CD4-positive, alpha-beta memory T cell (primary cell): ENCODE data around the gene UCKL1. TPM values are rescaled to one million over a fixed set of nuclear protein-coding genes. Genes with fewer than 3 reads are reported as not detected.

Experiments used
- CTCF ChIA-PET: fragments of 350-600 bp; sonication (Branson Sonifier 250); formaldehyde crosslinking; loops from one replicate; lab custom pipeline; 2021; ENCODE audit warnings: inconsistent platforms; ENCODE audit not compliant: partially characterized antibody; lab: Charles Lee
- POLR2A ChIA-PET: fragments of 350-600 bp; sonication (Branson Sonifier 250); formaldehyde crosslinking; loops from one replicate; lab custom pipeline; 2021; ENCODE audit not compliant: partially characterized antibody; lab: Charles Lee
- DNase-seq, 5 donors: peaks; one replicate each; pipeline versions ENCODE4 v3.0.0 to v3.0.0-alpha.2; 2020 to 2022; ENCODE audit warnings: mixed read lengths in 1 of 5
- H3K27ac ChIP-seq: one replicate; pipeline ENCODE4 v1.7.0; 2013; ENCODE audit warnings: low read depth, low read length
- H3K27me3 ChIP-seq: 2 replicates; pipeline ENCODE4 v1.7.0; 2013; ENCODE audit warnings: mild to moderate bottlenecking, low read length, moderate library complexity; ENCODE audit not compliant: insufficient read depth
- H3K36me3 ChIP-seq: 2 replicates; pipeline ENCODE4 v1.7.0; 2013; ENCODE audit warnings: mild to moderate bottlenecking, low read length, moderate library complexity; ENCODE audit not compliant: insufficient read depth
- H3K4me1 ChIP-seq: 2 replicates; pipeline ENCODE4 v1.7.0; 2013; ENCODE audit warnings: mild to moderate bottlenecking, low read length, moderate library complexity; ENCODE audit not compliant: insufficient read depth
- H3K4me3 ChIP-seq, 2 donors: one replicate each; pipeline ENCODE4 v1.7.0; 2013; ENCODE audit warnings: low read length in 2 of 2, mild to moderate bottlenecking in 1 of 2
- H3K9me3 ChIP-seq, 2 donors: one replicate each; pipeline ENCODE4 v1.7.0; 2013; ENCODE audit warnings: low read length in 2 of 2, control low read depth in 1 of 2; ENCODE audit not compliant: control insufficient read depth in 1 of 2
- H3K27ac Mint-ChIP-seq, 7 donors: one replicate each; pipeline ENCODE4 v1.8.0; 2020 to 2021; ENCODE audit warnings: mixed read lengths in 7 of 7, mild to moderate bottlenecking in 6 of 7, inconsistent platforms in 3 of 7, moderate library complexity in 3 of 7
- H3K27me3 Mint-ChIP-seq, 2 donors: one replicate each; pipeline ENCODE4 v1.8.0; 2020 to 2021; ENCODE audit warnings: mixed read lengths in 2 of 2
- H3K36me3 Mint-ChIP-seq, 2 donors: one replicate each; pipeline ENCODE4 v1.8.0; 2020 to 2021; ENCODE audit warnings: mixed read lengths in 2 of 2, inconsistent platforms in 1 of 2, mild to moderate bottlenecking in 1 of 2
- H3K4me1 Mint-ChIP-seq, 4 donors: one replicate each; pipeline ENCODE4 v1.8.0; 2020 to 2021; ENCODE audit warnings: mixed read lengths in 4 of 4, mild to moderate bottlenecking in 1 of 4
- H3K4me3 Mint-ChIP-seq, 8 donors: one replicate each; pipeline ENCODE4 v1.8.0; 2020 to 2021; ENCODE audit warnings: mixed read lengths in 8 of 8, mild to moderate bottlenecking in 7 of 8, moderate library complexity in 6 of 8, inconsistent platforms in 3 of 8
- H3K9me3 Mint-ChIP-seq, 8 donors: one replicate each; pipeline ENCODE4 v1.8.0; 2020 to 2021; ENCODE audit warnings: mixed read lengths in 8 of 8, mild to moderate bottlenecking in 5 of 8, inconsistent platforms in 3 of 8, moderate library complexity in 1 of 8
- intact Hi-C: fragments of 100-400 bp; cut with micrococcal nuclease; formaldehyde crosslinking; loops from one replicate; pipeline ENCODE4 v1.15.1; 2023
- polyA plus RNA-seq, 2 donors: library from polyadenylated mRNA; unstranded; fragments of 300-500 nt; fragmentation: Illumina TruSeq; gene quantifications; one replicate each; pipeline ENCODE4 v1.2.3, GENCODE V29; 2021
- total RNA-seq, 2 experiments: library from RNA; stranded (reverse); gene quantifications; one replicate each; pipeline ENCODE4 v1.2.3, GENCODE V29; 2021

Gene UCKL1
- total and polyA plus RNA-seq, 4 experiments from 2014 or later = 26.2 to 55.1 (median 42.7) TPM

DNA sequence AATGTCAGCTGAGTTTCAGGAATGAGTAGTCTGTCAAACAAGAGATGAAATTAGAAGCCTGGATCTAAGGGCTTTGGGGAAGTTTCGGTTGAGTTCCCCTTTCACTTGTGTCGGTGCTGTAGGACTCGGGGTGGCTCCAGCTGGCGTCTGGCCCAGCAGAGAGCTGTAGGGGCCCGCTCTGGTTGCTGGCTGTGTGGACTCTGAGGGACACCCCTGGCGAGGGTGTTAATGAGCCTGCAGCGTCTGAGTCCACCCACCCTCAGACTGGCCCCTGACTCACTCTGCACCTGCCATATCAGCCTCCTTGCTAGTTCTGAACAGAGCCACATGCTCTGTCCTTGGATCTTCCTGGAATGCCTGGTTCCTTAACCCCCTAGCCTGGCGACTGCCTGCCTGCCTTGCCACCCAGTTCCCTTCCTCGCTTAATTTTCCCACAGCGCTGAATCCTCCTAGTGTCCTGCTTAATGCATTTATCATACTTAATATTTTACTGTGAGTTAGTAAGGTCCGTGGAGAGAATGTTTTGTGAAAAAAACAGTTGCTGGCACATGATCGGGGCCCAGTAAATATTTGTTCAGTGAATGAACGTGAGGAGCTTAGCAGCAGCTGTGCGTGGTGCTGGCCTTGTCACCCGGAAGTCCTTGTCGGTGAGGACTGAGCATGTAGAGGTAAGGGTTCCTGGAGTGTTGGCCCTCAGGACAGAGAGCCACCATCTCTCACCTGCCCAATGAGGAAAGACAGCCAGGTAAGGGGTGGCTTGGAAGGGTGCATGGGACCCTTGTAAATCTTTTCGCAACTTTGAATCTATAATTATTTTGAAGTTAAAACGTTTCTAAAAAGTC, 59.7 kb downstream of the UCKL1 start:
- Histone ChIP-seq H3K27me3 (no peaks in the 10 kb centered on the region), H3K9me3 (no peaks in the 10 kb centered on the region), H3K36me3 (peaks cover 4% of the 10 kb centered on the region), H3K4me3 (peak overlapping the region; percentile 44 to 81), H3K4me1 (peaks cover 62% of the 10 kb centered on the region), H3K27ac (peak overlapping the region; percentile 66)
- DNase-seq = peak in 2 of 5 donors; percentile 14 to 52
- Mint-ChIP-seq H3K4me1 (peaks cover 31 to 65% (median 50%) of the 10 kb centered on the region in 4 donors), H3K27me3 (no peaks in the 10 kb centered on the region), H3K27ac (peak overlapping the region; percentile 93 to 99 (median 97)), H3K36me3 (peaks cover 8 to 30% of the 10 kb centered on the region in 2 donors), H3K4me3 (peak overlapping the region; percentile 92 to 99 (median 94)), H3K9me3 (peaks cover 0 to 2% (median 0%) of the 10 kb centered on the region in 8 donors)
- intact Hi-C loops = loop anchor here (5.0 kb wide), 1 partner anchor 141 kb away; the partner anchor contains the start of gene C20orf204
- ChIA-PET POLR2A (interaction anchor here (0.7 to 3.7 kb wide), 11 partner anchors 32 to 375 kb away, joined by 3 to 31 read pairs (median 4); partner anchors contain the start of genes LIME1, OPRL1, PPDPF and RGS19), CTCF (interaction anchor here (1.3 to 2.2 kb wide), 3 partner anchors 60 to 83 kb away, joined by 3 to 7 read pairs (median 3); partner anchors contain the start of genes SAMD10 and UCKL1)

- peaks cover 31 to 59% (median 44%) of the 10 kb centered on the region in 4 donors for H3K4me1 Mint-ChIP-seq
- Histone ChIP-seq H3K27me3 (no peaks in the 10 kb centered on the region), H3K4me3 (peak overlapping the region; percentile 44 to 81), H3K9me3 (no peaks in the 10 kb centered on the region), H3K36me3 (no peaks in the 10 kb centered on the region), H3K27ac (peak overlapping the region; percentile 66), H3K4me1 (peaks cover 56% of the 10 kb centered on the region)
- H3K4me3 Mint-ChIP-seq = peak overlapping the region; percentile 92 to 99 (median 94)
- H3K27ac Mint-ChIP-seq = peak overlapping the region; percentile 93 to 99 (median 97)
- no peaks in the 10 kb centered on the region for H3K27me3 Mint-ChIP-seq
- DNase-seq = peak; percentile 34 to 50 (median 48)
- ChIA-PET CTCF (interaction anchor here (1.3 to 2.2 kb wide), 2 partner anchors 78 to 84 kb away, joined by 3 to 7 read pairs; partner anchors contain the start of gene SAMD10), POLR2A (interaction anchor here (0.7 to 3.7 kb wide), 13 partner anchors 31 to 375 kb away, joined by 3 to 31 read pairs (median 4); partner anchors contain the start of genes LIME1, OPRL1, PPDPF and RGS19)
- H3K36me3 Mint-ChIP-seq = peaks cover 8 to 31% of the 10 kb centered on the region in 2 donors
- intact Hi-C loops = loop anchor here (1.0 to 5.0 kb wide), 3 partner anchors 31 to 141 kb away; partner anchors contain the start of genes C20orf204, TPD52L2 and UCKL1
- H3K9me3 Mint-ChIP-seq = peaks cover 0 to 2% (median 0%) of the 10 kb centered on the region in 8 donors
Measured at GRCh38 chr20:63895952-63896263, 60.3 kb downstream of the UCKL1 start.

GRCh38 chr20:63895202-63895951, 60.8 kb downstream of the UCKL1 start:
- Histone ChIP-seq H3K36me3 (peaks cover under 1% of the 10 kb centered on the region), H3K4me1 (peaks cover 51% of the 10 kb centered on the region), H3K27me3 (no peaks in the 10 kb centered on the region), H3K27ac (peak overlapping the region; percentile 66), H3K9me3 (no peaks in the 10 kb centered on the region), H3K4me3 (peak overlapping the region; percentile 44 to 81)
- H3K27me3 Mint-ChIP-seq = no peaks in the 10 kb centered on the region
- peaks cover 28 to 54% (median 40%) of the 10 kb centered on the region in 4 donors for H3K4me1 Mint-ChIP-seq
- H3K9me3 Mint-ChIP-seq = peaks cover 0 to 2% (median 0%) of the 10 kb centered on the region in 8 donors
- H3K4me3 Mint-ChIP-seq = peak overlapping the region; percentile 92 to 99 (median 94)
- H3K36me3 Mint-ChIP-seq = peaks cover 8 to 31% of the 10 kb centered on the region in 2 donors
- DNase-seq = no peak
- CTCF ChIA-PET = interaction anchor here (1.3 to 2.2 kb wide), 2 partner anchors 78 to 84 kb away, joined by 3 to 7 read pairs; partner anchors contain the start of gene SAMD10
- intact Hi-C loops = loop anchor here (1.0 to 5.0 kb wide), 3 partner anchors 30 to 142 kb away; partner anchors contain the start of genes C20orf204, TPD52L2 and UCKL1
- POLR2A ChIA-PET = interaction anchor here (0.7 to 3.7 kb wide), 13 partner anchors 31 to 374 kb away, joined by 3 to 31 read pairs (median 4); partner anchors contain the start of genes LIME1, OPRL1, PPDPF and RGS19
- peak overlapping the region; percentile 93 to 99 (median 97) for H3K27ac Mint-ChIP-seq

GRCh38 chr20:63894358-63895201, 61.6 kb downstream of the UCKL1 start, which contains the start of gene DNAJC5:
DNAJC5 (plus strand) TSS chr20:63895126; CDS start chr20:63928346, 33,220 bp downstream.
- Histone ChIP-seq H3K36me3 (peaks cover 8% of the 10 kb centered on the region), H3K4me1 (peaks cover 45% of the 10 kb centered on the region), H3K27me3 (no peaks in the 10 kb centered on the region), H3K9me3 (no peaks in the 10 kb centered on the region), H3K27ac (peak within 1 kb of the TSS; percentile 66), H3K4me3 (peak within 1 kb of the TSS; percentile 68 to 81)
- intact Hi-C loops = loop anchor here (1.0 to 5.0 kb wide), 3 partner anchors 29 to 143 kb away; partner anchors contain the start of genes C20orf204, TPD52L2 and UCKL1
- Mint-ChIP-seq H3K27me3 (no peaks in the 10 kb centered on the region), H3K27ac (peak within 1 kb of the TSS; percentile 93 to 99 (median 97)), H3K9me3 (peaks cover 0 to 2% (median 0%) of the 10 kb centered on the region in 8 donors), H3K4me3 (peak within 1 kb of the TSS; percentile 92 to 99 (median 94)), H3K36me3 (peaks cover 12 to 38% of the 10 kb centered on the region in 2 donors), H3K4me1 (peaks cover 28 to 48% (median 40%) of the 10 kb centered on the region in 4 donors)
- ChIA-PET CTCF (interaction anchor here (0.7 kb wide), 1 partner anchor 36 kb away, joined by 4 read pairs; no protein-coding TSS in a partner anchor), POLR2A (interaction anchor here (0.7 to 3.7 kb wide), 6 partner anchors 19 to 357 kb away, joined by 3 to 31 read pairs (median 4); partner anchors contain the start of genes PRPF6, PTK6, TPD52L2 and UCKL1)
- DNase-seq = peak; percentile 95 to 98 (median 98)

GRCh38 chr20:63893999-63894357, 62.2 kb downstream of the UCKL1 start:
- H3K4me1 Mint-ChIP-seq = peaks cover 24 to 43% (median 35%) of the 10 kb centered on the region in 4 donors
- peaks cover 0 to 2% (median 0%) of the 10 kb centered on the region in 8 donors for H3K9me3 Mint-ChIP-seq
- no peak for DNase-seq
- Histone ChIP-seq H3K27ac (peak overlapping the region; percentile 28), H3K27me3 (no peaks in the 10 kb centered on the region), H3K9me3 (no peaks in the 10 kb centered on the region), H3K4me3 (no peak overlapping the region), H3K36me3 (peaks cover 14% of the 10 kb centered on the region), H3K4me1 (peaks cover 39% of the 10 kb centered on the region)
- CTCF ChIA-PET = interaction anchor here (0.7 kb wide), 1 partner anchor 36 kb away, joined by 4 read pairs; no protein-coding TSS in a partner anchor
- H3K4me3 Mint-ChIP-seq = peak overlapping the region; percentile 82 to 87 (median 84)
- H3K27me3 Mint-ChIP-seq = no peaks in the 10 kb centered on the region
- peak overlapping the region; percentile 59 to 91 (median 86) for H3K27ac Mint-ChIP-seq
- peaks cover 14 to 44% of the 10 kb centered on the region in 2 donors for H3K36me3 Mint-ChIP-seq
- intact Hi-C loops = no loop called here
- POLR2A ChIA-PET = interaction anchor here (0.7 to 1.2 kb wide), 6 partner anchors 18 to 356 kb away, joined by 3 to 7 read pairs (median 4); partner anchors contain the start of genes ARFRP1, PRPF6, PTK6 and TPD52L2
